ENCODE measurements around the gene XRCC4. TPM values are rescaled to one million over a fixed set of nuclear protein-coding genes. Genes with fewer than 3 reads are reported as not detected.

XRCC4 gene
- polyA plus RNA-seq, 1 donor from 2014 or later, result 22.9 TPM

GRCh38 chr5:83115816-83116215 lies 38.5 kb downstream of the XRCC4 start:
- no peaks in the 10 kb centered on the region for H3K36me3 ChIP-seq (ENCODE audit: insufficient read depth, low read length)
- H3K27ac ChIP-seq (ENCODE audit: low read length), result no peak overlapping the region
- H3K27me3 ChIP-seq (ENCODE audit: insufficient read depth, low read depth, low read length), result no peaks in the 10 kb centered on the region
- H3F3A ChIP-seq (ENCODE audit: insufficient read depth, low read length, poor library complexity, severe bottlenecking), result no peaks in the 10 kb centered on the region
- no peak for TF ChIP-seq CTCF (IDR thresholded peaks at IDR 0.05; ENCODE audit: poor library complexity, severe bottlenecking)
- no peak for TF ChIP-seq MXI1 (conservative IDR thresholded peaks at IDR 0.05; ENCODE audit: poor library complexity, severe bottlenecking)
- no peak for TF ChIP-seq RAD21 (conservative IDR thresholded peaks at IDR 0.05)
- TF ChIP-seq SMC3 (conservative IDR thresholded peaks at IDR 0.05; ENCODE audit: poor library complexity), result no peak
- no peaks in the 10 kb centered on the region for H4K20me1 ChIP-seq (ENCODE audit: insufficient read depth)
- no peak overlapping the region for H3K4me3 ChIP-seq (ENCODE audit: low read length)
- H2AFZ ChIP-seq (ENCODE audit: low read depth, low read length), result no peak overlapping the region
- no peaks in the 10 kb centered on the region for H3K9me3 ChIP-seq (ENCODE audit: low read length)
- no peaks in the 10 kb centered on the region for H3K9me2 ChIP-seq (ENCODE audit: insufficient read depth, low read length)
- no peak overlapping the region for H3K4me2 ChIP-seq (ENCODE audit: low read length)
- H3K9ac ChIP-seq (ENCODE audit: low read length), result no peak overlapping the region
- H3K79me2 ChIP-seq (replicated peaks; ENCODE audit: insufficient read depth, low read length), result no peaks in the 10 kb centered on the region

GRCh38 chr5:83118471-83118870 lies 41.1 kb downstream of the XRCC4 start:
- Histone ChIP-seq H3K9ac (ENCODE audit: low read length) (no peak overlapping the region), H2AFZ (ENCODE audit: low read depth, low read length) (no peak overlapping the region), H3K9me3 (ENCODE audit: low read length) (no peaks in the 10 kb centered on the region), H3K27ac (ENCODE audit: low read length) (no peak overlapping the region), H3K4me2 (ENCODE audit: low read length) (no peak overlapping the region), H3K27me3 (ENCODE audit: insufficient read depth, low read depth, low read length) (no peaks in the 10 kb centered on the region), H3K79me2 (replicated peaks; ENCODE audit: insufficient read depth, low read length) (no peaks in the 10 kb centered on the region), H3K4me3 (ENCODE audit: low read length) (no peak overlapping the region), H3F3A (ENCODE audit: insufficient read depth, low read length, poor library complexity, severe bottlenecking) (no peaks in the 10 kb centered on the region), H3K9me2 (ENCODE audit: insufficient read depth, low read length) (no peaks in the 10 kb centered on the region), H3K36me3 (ENCODE audit: insufficient read depth, low read length) (no peaks in the 10 kb centered on the region), H4K20me1 (ENCODE audit: insufficient read depth) (no peaks in the 10 kb centered on the region)
- TF ChIP-seq TAF1 (IDR thresholded peaks at IDR 0.05; ENCODE audit: low read depth) (no peak), CTCF (IDR thresholded peaks at IDR 0.05; ENCODE audit: poor library complexity, severe bottlenecking) (no peak), REST (IDR thresholded peaks at IDR 0.05; ENCODE audit: borderline replicate concordance) (no peak), MXI1 (conservative IDR thresholded peaks at IDR 0.05; ENCODE audit: poor library complexity, severe bottlenecking) (no peak), EZH2 (IDR thresholded peaks at IDR 0.05; ENCODE audit: borderline replicate concordance, insufficient read depth, low read length, poor library complexity, severe bottlenecking) (no peak), SMC3 (conservative IDR thresholded peaks at IDR 0.05; ENCODE audit: poor library complexity) (no peak), EP300 (conservative IDR thresholded peaks at IDR 0.05; ENCODE audit: poor library complexity, severe bottlenecking) (no peak), RAD21 (conservative IDR thresholded peaks at IDR 0.05) (no peak), POLR2AphosphoS5 (IDR thresholded peaks at IDR 0.05) (no peak)
